Stomach (tissue), 4 donors: ENCODE data around the gene GEMIN4.
A peak's percentile ranks its signal among the peaks of the same experiment; 100 is the strongest.

ENCODE experiments used
- POLR2A ChIP-seq, 4 donors: fragments of 450-650 bp; IDR thresholded peaks; one replicate each; pipeline ENCODE4 v1.6.1; 2016; ENCODE audit warnings: antibody characterized with exemption in 4 of 4, control low read depth in 2 of 4, mild to moderate bottlenecking in 1 of 4, moderate library complexity in 1 of 4
- POLR2AphosphoS5 ChIP-seq, 3 donors: sonication (generic); formaldehyde crosslinking; IDR thresholded peaks; one replicate each; pipeline ENCODE4 v1.6.1; 2016; ENCODE audit warnings: antibody characterized with exemption in 3 of 3

- peak in 1 of 4 donors; percentile 31 for TF ChIP-seq POLR2A (IDR thresholded peaks at IDR 0.05)
- TF ChIP-seq POLR2AphosphoS5 (IDR thresholded peaks at IDR 0.05): peak in 1 of 3 donors; percentile 32
These were observed 656 bp upstream of the GEMIN4 start for GRCh38 chr17:752620-753219.
